Subcutaneous abdominal adipose tissue (tissue), 5 donors: ENCODE measurements around the gene RELN.

ENCODE experiments used
- H3K27ac ChIP-seq: one replicate; pipeline ENCODE4 v1.7.0; 2013; ENCODE audit warnings: low read depth, mild to moderate bottlenecking, inconsistent platforms, low read length, moderate library complexity
- H3K27me3 ChIP-seq, 5 donors: one replicate each; pipeline ENCODE4 v1.7.0; 2013; ENCODE audit warnings: low read length in 5 of 5, inconsistent platforms in 1 of 5; ENCODE audit not compliant: control insufficient read depth in 5 of 5, insufficient read depth in 4 of 5
- H3K36me3 ChIP-seq, 5 donors: one replicate each; pipeline ENCODE4 v1.7.0; 2013; ENCODE audit warnings: low read length in 5 of 5; ENCODE audit not compliant: control insufficient read depth in 5 of 5, insufficient read depth in 5 of 5
- H3K4me1 ChIP-seq, 5 donors: one replicate each; pipeline ENCODE4 v1.7.0; 2013; ENCODE audit warnings: low read length in 5 of 5, mild to moderate bottlenecking in 3 of 5, moderate library complexity in 1 of 5; ENCODE audit not compliant: control insufficient read depth in 5 of 5, insufficient read depth in 5 of 5
- H3K4me3 ChIP-seq, 5 donors: one replicate each; pipeline ENCODE4 v1.7.0; 2013; ENCODE audit warnings: low read length in 5 of 5, low read depth in 1 of 5
- H3K9ac ChIP-seq, 5 donors: one replicate each; pipeline ENCODE4 v1.7.0; 2013; ENCODE audit warnings: low read length in 5 of 5, mild to moderate bottlenecking in 4 of 5, moderate library complexity in 3 of 5
- H3K9me3 ChIP-seq, 5 donors: one replicate each; pipeline ENCODE4 v1.7.0; 2013; ENCODE audit warnings: low read length in 5 of 5; ENCODE audit not compliant: control insufficient read depth in 5 of 5
- donor health status: healthy.
- donor health status: healthy.
- donor health status: healthy.
- donor health status: healthy.
- donor health status: healthy.

The RELN gene

DNA sequence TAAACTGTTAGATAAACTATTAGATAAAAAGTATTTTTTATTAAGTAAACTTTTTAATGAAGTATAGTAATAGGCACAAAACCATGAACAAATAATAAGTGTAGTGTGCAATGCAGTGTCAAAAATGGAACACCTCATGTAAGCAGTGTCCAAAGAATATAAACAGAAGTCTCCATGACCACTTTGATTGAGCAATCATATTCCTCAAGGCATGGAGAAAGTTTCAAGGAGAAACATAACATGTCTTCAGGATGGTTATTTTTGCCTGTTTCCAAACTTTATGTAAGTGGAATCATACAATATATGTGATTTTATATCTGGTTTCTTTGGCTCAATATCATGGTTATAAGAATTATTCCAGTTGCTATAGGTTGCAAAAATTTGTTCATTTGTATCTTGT lies 6.1 kb upstream of the RELN start:
- Histone ChIP-seq H3K9ac (no peak overlapping the region), H3K27me3 (peaks cover 1 to 10% (median 2%) of the 10 kb centered on the region in 5 donors), H3K36me3 (no peaks in the 10 kb centered on the region), H3K27ac (no peak overlapping the region), H3K4me3 (no peak overlapping the region), H3K9me3 (no peaks in the 10 kb centered on the region), H3K4me1 (peaks cover 0 to 2% (median 1%) of the 10 kb centered on the region in 5 donors)

- Histone ChIP-seq H3K4me3 (no peak overlapping the region), H3K4me1 (peaks cover 0 to 18% (median 15%) of the 10 kb centered on the region in 5 donors), H3K9ac (no peak overlapping the region), H3K36me3 (no peaks in the 10 kb centered on the region), H3K27me3 (peaks cover 11 to 22% (median 13%) of the 10 kb centered on the region in 5 donors), H3K9me3 (no peaks in the 10 kb centered on the region), H3K27ac (no peak overlapping the region)
Measured at GRCh38 chr7:103993551-103993950, 4.1 kb upstream of the RELN start.

- no peak overlapping the region for H3K27ac ChIP-seq
- H3K9me3 ChIP-seq: no peaks in the 10 kb centered on the region
- H3K27me3 ChIP-seq: peaks cover 13 to 30% (median 20%) of the 10 kb centered on the region in 5 donors
- no peaks in the 10 kb centered on the region for H3K36me3 ChIP-seq
- H3K4me3 ChIP-seq: no peak overlapping the region
- no peak overlapping the region for H3K9ac ChIP-seq
- H3K4me1 ChIP-seq: peaks cover 0 to 18% (median 15%) of the 10 kb centered on the region in 5 donors
Measured at GRCh38 chr7:103991406-103991805, 1.9 kb upstream of the RELN start.

- Histone ChIP-seq H3K4me1 (peaks cover 0 to 18% (median 15%) of the 10 kb centered on the region in 5 donors), H3K9ac (no peak overlapping the region), H3K27me3 (peaks cover 13 to 30% (median 20%) of the 10 kb centered on the region in 5 donors), H3K9me3 (no peaks in the 10 kb centered on the region), H3K36me3 (no peaks in the 10 kb centered on the region), H3K4me3 (no peak overlapping the region), H3K27ac (no peak overlapping the region)
Measured at GRCh38 chr7:103990991-103991390, 1.5 kb upstream of the RELN start.

- no peak overlapping the region for H3K27ac ChIP-seq
- H3K9ac ChIP-seq: no peak overlapping the region
- H3K4me3 ChIP-seq: peak overlapping the region; percentile 58 to 68 (median 63)
- no peaks in the 10 kb centered on the region for H3K9me3 ChIP-seq
- peaks cover 13 to 33% (median 20%) of the 10 kb centered on the region in 5 donors for H3K27me3 ChIP-seq
- H3K36me3 ChIP-seq: no peaks in the 10 kb centered on the region
- peaks cover 0 to 18% (median 15%) of the 10 kb centered on the region in 5 donors for H3K4me1 ChIP-seq
Measured at GRCh38 chr7:103989785-103990767, 618 bp upstream of the RELN start.

- Histone ChIP-seq H3K27ac (no peak overlapping the region), H3K9me3 (no peaks in the 10 kb centered on the region), H3K4me3 (peak overlapping the region in 4 of 5 donors; percentile 44 to 51 (median 46)), H3K36me3 (no peaks in the 10 kb centered on the region), H3K27me3 (peaks cover 13 to 33% (median 20%) of the 10 kb centered on the region in 5 donors), H3K9ac (no peak overlapping the region), H3K4me1 (peaks cover 0 to 18% (median 15%) of the 10 kb centered on the region in 5 donors)
Measured at GRCh38 chr7:103988468-103989199, 824 bp downstream of the RELN start.

DNA sequence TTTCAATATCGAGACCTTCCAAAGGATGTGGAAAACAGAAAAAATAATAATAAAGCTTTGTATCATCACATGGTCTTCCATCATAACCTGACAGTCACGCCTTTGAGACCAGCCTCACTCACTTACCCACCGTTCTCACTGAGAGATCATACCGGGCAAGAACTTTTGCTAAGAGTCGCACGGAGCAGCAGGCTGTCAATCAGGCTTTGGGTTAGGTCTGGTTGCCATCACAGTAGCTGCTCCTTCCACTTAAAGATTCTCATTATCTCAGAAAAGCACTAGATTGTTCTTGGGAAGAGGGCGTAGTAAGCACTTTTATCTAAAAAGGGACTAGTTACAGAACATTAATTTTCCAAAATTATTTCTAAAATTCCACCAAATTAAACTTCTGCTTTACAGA lies 2.0 kb downstream of the RELN start:
- no peak overlapping the region for H3K4me3 ChIP-seq

DNA sequence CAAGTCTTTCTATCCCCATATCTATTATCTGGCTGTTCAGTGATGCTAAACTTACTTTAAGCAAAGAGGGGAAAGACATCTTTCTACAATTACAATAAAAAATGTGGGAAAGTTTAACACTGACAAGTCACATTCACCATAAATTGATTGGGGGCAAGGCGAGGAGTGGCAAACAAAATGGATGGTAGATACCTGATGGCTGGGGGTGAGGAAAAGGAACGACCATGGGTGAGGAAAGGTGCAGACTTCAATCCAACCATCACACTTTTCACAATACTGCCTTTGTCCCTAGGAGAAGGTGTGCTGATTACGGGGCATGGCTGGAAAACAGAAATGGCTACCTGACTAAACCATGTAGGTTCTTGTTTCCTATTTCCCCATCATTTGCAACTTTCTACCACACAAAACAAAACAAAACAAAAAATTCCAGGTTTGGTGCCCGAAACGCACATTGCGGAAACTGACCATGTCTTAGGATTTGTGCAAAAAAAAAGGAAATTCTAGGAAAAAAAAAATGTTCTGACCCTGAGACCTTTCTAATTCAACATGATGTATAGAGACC lies 3.8 kb downstream of the RELN start:
- H3K36me3 ChIP-seq: no peaks in the 10 kb centered on the region
- H3K4me3 ChIP-seq: no peak overlapping the region
- H3K27ac ChIP-seq: no peak overlapping the region
- H3K4me1 ChIP-seq: peaks cover 0 to 18% (median 15%) of the 10 kb centered on the region in 5 donors
- H3K9ac ChIP-seq: no peak overlapping the region
- H3K27me3 ChIP-seq: peaks cover 13 to 24% (median 19%) of the 10 kb centered on the region in 5 donors
- H3K9me3 ChIP-seq: no peaks in the 10 kb centered on the region

More for the DNA sequence above, 2.0 kb downstream of the RELN start:
- H3K9ac ChIP-seq: no peak overlapping the region
- peaks cover 13 to 33% (median 20%) of the 10 kb centered on the region in 5 donors for H3K27me3 ChIP-seq
- peaks cover 0 to 18% (median 15%) of the 10 kb centered on the region in 5 donors for H3K4me1 ChIP-seq
- H3K27ac ChIP-seq: no peak overlapping the region
- H3K36me3 ChIP-seq: no peaks in the 10 kb centered on the region
- H3K9me3 ChIP-seq: no peaks in the 10 kb centered on the region

GRCh38 chr7:103984050-103984449 lies 5.4 kb downstream of the RELN start:
- H3K9me3 ChIP-seq: no peaks in the 10 kb centered on the region
- H3K4me1 ChIP-seq: peaks cover 0 to 5% (median 3%) of the 10 kb centered on the region in 5 donors
- no peak overlapping the region for H3K4me3 ChIP-seq
- no peak overlapping the region for H3K27ac ChIP-seq
- peaks cover 6 to 16% (median 12%) of the 10 kb centered on the region in 5 donors for H3K27me3 ChIP-seq
- H3K9ac ChIP-seq: no peak overlapping the region
- H3K36me3 ChIP-seq: no peaks in the 10 kb centered on the region
